Measurements from ENCODE around the gene ADAMTS19.

- TF ChIP-seq CTCF (IDR thresholded peaks at IDR 0.05; ENCODE audit: low read depth, low read length, poor library complexity, severe bottlenecking): no peak
- no peak for TF ChIP-seq EZH2phosphoT487 (IDR thresholded peaks at IDR 0.05; ENCODE audit: borderline replicate concordance, low read length)
Observed at GRCh38 chr5:129572060-129572459, 112.0 kb downstream of the ADAMTS19 start.
